ENCODE data around the gene HLA-G.

The HLA-G gene

DNA sequence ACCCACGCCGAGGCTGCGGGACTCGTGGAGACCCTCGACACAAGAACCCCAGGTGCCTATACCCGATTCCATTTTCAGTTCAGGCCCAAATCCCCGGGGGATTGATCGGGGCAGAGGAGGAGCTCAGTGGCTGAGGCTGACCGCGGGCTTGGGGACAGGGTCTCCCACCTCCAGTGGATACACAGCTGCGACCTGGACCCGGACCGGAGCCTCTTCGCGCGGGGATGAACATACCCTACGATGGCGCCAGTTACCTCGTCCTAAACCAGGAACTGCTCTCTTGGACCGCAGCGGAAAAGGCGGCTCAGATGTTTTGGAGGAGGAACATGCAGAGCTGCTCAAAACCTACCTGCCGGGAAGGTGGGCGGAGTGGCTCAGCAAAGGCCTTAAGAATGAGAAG, 27.4 kb upstream of the HLA-G start:
- POLR2A ChIA-PET = no interaction called here
- DNase-seq (ENCODE audit: extremely low spot score) = no peak
- CTCF ChIA-PET = no interaction called here
- TF ChIP-seq ARNT (IDR thresholded peaks at IDR 0.05) (no peak), TARDBP (IDR thresholded peaks at IDR 0.05) (no peak), BHLHE40 (IDR thresholded peaks at IDR 0.05; ENCODE audit: borderline replicate concordance) (no peak)

DNA sequence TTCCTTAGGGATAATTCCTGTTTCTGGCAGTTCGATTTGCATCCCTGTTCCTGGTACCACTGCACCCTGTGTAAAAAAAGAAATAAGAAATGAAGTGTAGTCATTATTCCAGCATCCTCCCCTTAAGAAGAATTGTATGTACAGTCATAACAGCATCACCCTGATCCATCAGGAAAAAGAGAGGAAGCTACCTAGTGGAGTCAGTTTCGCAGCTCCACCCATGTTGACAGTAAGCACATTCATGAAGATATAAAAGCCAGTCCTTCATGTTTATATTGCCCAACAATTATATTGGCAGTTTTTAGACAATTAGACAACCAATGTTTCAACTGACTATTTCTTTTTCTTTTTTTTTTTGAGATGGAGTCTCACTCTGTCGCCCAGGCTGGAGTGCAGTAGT, 21.2 kb upstream of the HLA-G start:
- no peak for DNase-seq (ENCODE audit: extremely low spot score)
- POLR2A ChIA-PET = no interaction called here
- CTCF ChIA-PET = no interaction called here
- TF ChIP-seq FOXK2 (IDR thresholded peaks at IDR 0.05) = no peak

DNA sequence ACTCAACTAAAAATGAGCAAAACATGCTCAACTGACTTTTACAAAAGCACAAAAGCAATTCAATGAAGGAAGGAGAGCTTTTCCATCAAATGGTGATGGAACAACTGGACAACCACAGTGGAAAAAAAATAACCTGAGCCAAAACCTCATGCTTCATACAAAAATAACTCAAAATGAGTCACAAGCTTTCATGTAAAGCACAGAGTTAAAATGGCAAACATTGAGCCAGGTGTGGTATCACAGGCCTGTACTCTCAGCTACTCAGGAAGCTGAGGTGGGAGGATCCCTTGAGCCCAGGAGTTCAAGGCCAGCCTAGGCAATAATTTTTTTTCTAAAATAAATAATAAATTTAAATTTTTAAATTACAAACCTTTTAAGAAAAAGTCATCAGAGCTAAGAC, 18.4 kb upstream of the HLA-G start:
- TF ChIP-seq FOXK2 (IDR thresholded peaks at IDR 0.05) = no peak
- no peak for TF ChIP-seq ARNT (IDR thresholded peaks at IDR 0.05)
- TF ChIP-seq CTBP1 (IDR thresholded peaks at IDR 0.05; ENCODE audit: borderline replicate concordance) = no peak
- TF ChIP-seq, protein P1, sequence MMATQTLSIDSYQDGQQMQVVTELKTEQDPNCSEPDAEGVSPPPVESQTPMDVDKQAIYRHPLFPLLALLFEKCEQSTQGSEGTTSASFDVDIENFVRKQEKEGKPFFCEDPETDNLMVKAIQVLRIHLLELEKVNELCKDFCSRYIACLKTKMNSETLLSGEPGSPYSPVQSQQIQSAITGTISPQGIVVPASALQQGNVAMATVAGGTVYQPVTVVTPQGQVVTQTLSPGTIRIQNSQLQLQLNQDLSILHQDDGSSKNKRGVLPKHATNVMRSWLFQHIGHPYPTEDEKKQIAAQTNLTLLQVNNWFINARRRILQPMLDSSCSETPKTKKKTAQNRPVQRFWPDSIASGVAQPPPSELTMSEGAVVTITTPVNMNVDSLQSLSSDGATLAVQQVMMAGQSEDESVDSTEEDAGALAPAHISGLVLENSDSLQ (IDR thresholded peaks at IDR 0.05) = no peak
- no peak for TF ChIP-seq FOXM1 (IDR thresholded peaks at IDR 0.05; ENCODE audit: borderline replicate concordance)
- TF ChIP-seq SP1 (IDR thresholded peaks at IDR 0.05) = no peak
- no peak for TF ChIP-seq TARDBP (IDR thresholded peaks at IDR 0.05)
- no peak for TF ChIP-seq SUZ12 (IDR thresholded peaks at IDR 0.05)
- TF ChIP-seq LEF1 (IDR thresholded peaks at IDR 0.05; ENCODE audit: borderline replicate concordance) = no peak
- no peak for TF ChIP-seq FOXA1 (IDR thresholded peaks at IDR 0.05)
- no peak for TF ChIP-seq ZNF384 (IDR thresholded peaks at IDR 0.05)
- no peak for TF ChIP-seq L3MBTL2 (conservative IDR thresholded peaks at IDR 0.05)
- TF ChIP-seq HDGF (IDR thresholded peaks at IDR 0.05; ENCODE audit: borderline replicate concordance) = no peak
- TF ChIP-seq ELF4 (IDR thresholded peaks at IDR 0.05) = no peak
- ChIA-PET POLR2A (no interaction called here), CTCF (no interaction called here)
- DNase-seq (ENCODE audit: extremely low spot score) = no peak

- POLR2A ChIA-PET = no interaction called here
These were observed 17.3 kb upstream of the HLA-G start for GRCh38 chr6:29810371-29810770.

DNA sequence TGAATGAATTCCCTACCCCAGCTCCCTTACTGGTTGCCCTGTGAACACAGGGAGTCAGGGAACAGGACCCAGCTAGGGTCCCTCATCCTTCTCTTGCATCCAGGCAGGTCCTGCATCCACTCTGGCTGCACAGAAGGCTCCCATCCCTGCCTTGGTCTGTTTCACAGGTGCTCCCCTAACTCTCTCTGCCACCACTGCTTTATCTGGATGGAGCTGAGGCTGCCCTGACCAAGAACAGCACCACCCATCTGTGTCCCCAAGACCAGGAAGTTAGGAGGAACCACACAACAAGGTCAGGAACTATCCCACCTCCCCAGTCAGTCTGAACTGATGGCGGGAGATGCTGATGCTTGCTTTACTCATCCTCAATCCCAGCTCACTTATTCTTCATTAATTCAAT, 16.2 kb upstream of the HLA-G start:
- TF ChIP-seq HDGF (IDR thresholded peaks at IDR 0.05; ENCODE audit: borderline replicate concordance) (no peak), FOXA1 (IDR thresholded peaks at IDR 0.05) (no peak), FOXK2 (IDR thresholded peaks at IDR 0.05) (no peak), LEF1 (IDR thresholded peaks at IDR 0.05; ENCODE audit: borderline replicate concordance) (no peak), FOXM1 (IDR thresholded peaks at IDR 0.05; ENCODE audit: borderline replicate concordance) (no peak), BHLHE40 (IDR thresholded peaks at IDR 0.05; ENCODE audit: borderline replicate concordance) (no peak), ARNT (IDR thresholded peaks at IDR 0.05) (no peak), CTBP1 (IDR thresholded peaks at IDR 0.05; ENCODE audit: borderline replicate concordance) (no peak)
- no peak for DNase-seq (ENCODE audit: extremely low spot score)
- POLR2A ChIA-PET = no interaction called here
- CTCF ChIA-PET = interaction anchor here (0.6 to 1.1 kb wide), 2 partner anchors 73 to 368 kb away, joined by 3 read pairs; no protein-coding TSS in a partner anchor

More at GRCh38 chr6:29810371-29810770, 17.3 kb upstream of the HLA-G start:
- DNase-seq (ENCODE audit: extremely low spot score) = no peak
- TF ChIP-seq ARNT (IDR thresholded peaks at IDR 0.05) = no peak
- TF ChIP-seq FOXA1 (IDR thresholded peaks at IDR 0.05) = no peak
- TF ChIP-seq CTBP1 (IDR thresholded peaks at IDR 0.05; ENCODE audit: borderline replicate concordance) = no peak
- TF ChIP-seq, protein P1 (IDR thresholded peaks at IDR 0.05) = no peak
- TF ChIP-seq FOXK2 (IDR thresholded peaks at IDR 0.05) = no peak
- TF ChIP-seq BHLHE40 (IDR thresholded peaks at IDR 0.05; ENCODE audit: borderline replicate concordance) = no peak
- TF ChIP-seq L3MBTL2 (conservative IDR thresholded peaks at IDR 0.05) = no peak
- no peak for TF ChIP-seq SP1 (IDR thresholded peaks at IDR 0.05)
- no peak for TF ChIP-seq NFRKB (IDR thresholded peaks at IDR 0.05)
- no peak for TF ChIP-seq TARDBP (IDR thresholded peaks at IDR 0.05)
- TF ChIP-seq SUZ12 (IDR thresholded peaks at IDR 0.05) = no peak
- TF ChIP-seq ZNF384 (IDR thresholded peaks at IDR 0.05) = no peak
- TF ChIP-seq ELF4 (IDR thresholded peaks at IDR 0.05) = no peak
- TF ChIP-seq LEF1 (IDR thresholded peaks at IDR 0.05; ENCODE audit: borderline replicate concordance) = no peak
- no peak for TF ChIP-seq FOXM1 (IDR thresholded peaks at IDR 0.05; ENCODE audit: borderline replicate concordance)
- TF ChIP-seq HDGF (IDR thresholded peaks at IDR 0.05; ENCODE audit: borderline replicate concordance) = no peak
- CTCF ChIA-PET = interaction anchor here (1.1 kb wide), 1 partner anchor 72 kb away, joined by 3 read pairs; no protein-coding TSS in a partner anchor

DNA sequence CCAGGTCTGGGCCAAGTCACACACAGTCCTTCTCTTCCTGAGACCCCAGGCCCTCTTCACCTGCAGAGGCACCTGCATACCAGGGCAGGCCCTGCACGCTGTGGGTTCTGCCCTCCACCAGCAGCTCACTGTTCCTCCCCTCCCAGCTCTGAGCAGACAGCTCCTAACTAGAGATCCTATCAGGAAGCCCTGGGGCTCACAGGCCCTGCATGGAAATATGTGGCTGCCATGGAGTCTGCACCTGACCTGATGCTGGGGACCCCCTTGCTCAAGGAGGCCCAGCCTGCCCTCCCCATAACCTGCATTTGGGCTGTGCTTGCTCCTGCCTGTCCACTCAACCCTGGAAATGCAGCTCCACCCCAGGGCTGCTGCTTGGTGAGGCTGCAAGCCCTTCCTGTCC, 14.6 kb upstream of the HLA-G start:
- ChIA-PET POLR2A (no interaction called here), CTCF (no interaction called here)
- TF ChIP-seq L3MBTL2 (conservative IDR thresholded peaks at IDR 0.05) (no peak), SP1 (IDR thresholded peaks at IDR 0.05) (no peak), HDGF (IDR thresholded peaks at IDR 0.05; ENCODE audit: borderline replicate concordance) (no peak), ELF4 (IDR thresholded peaks at IDR 0.05) (no peak), FOXA1 (IDR thresholded peaks at IDR 0.05) (no peak), NFRKB (IDR thresholded peaks at IDR 0.05) (no peak), BHLHE40 (IDR thresholded peaks at IDR 0.05; ENCODE audit: borderline replicate concordance) (no peak), FOXK2 (IDR thresholded peaks at IDR 0.05) (no peak), ZNF384 (IDR thresholded peaks at IDR 0.05) (no peak), LEF1 (IDR thresholded peaks at IDR 0.05; ENCODE audit: borderline replicate concordance) (no peak), TARDBP (IDR thresholded peaks at IDR 0.05) (no peak), ARNT (IDR thresholded peaks at IDR 0.05) (no peak), CTBP1 (IDR thresholded peaks at IDR 0.05; ENCODE audit: borderline replicate concordance) (no peak), SUZ12 (IDR thresholded peaks at IDR 0.05) (no peak), FOXM1 (IDR thresholded peaks at IDR 0.05; ENCODE audit: borderline replicate concordance) (no peak)
- TF ChIP-seq, protein P1 (IDR thresholded peaks at IDR 0.05) = no peak
- DNase-seq (ENCODE audit: extremely low spot score) = no peak

DNA sequence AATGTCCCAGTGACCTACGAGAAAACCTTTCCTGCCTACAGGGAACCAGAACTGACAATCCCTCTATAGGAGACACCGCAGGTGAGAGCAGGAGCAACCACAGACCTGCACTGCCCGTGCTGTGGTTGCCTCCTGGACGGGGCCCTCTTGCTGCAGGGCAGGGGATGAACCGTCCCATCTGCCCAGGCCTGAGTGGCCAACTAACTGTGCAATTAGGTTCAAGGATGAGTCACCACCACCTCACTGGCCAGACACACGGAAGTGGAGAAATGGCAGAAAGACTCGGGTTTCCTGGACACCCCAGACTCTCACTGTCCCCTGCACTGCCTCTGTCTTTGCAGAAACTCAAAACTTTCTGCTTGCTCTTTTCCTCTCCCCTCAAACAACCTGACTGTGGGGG, 13.8 kb upstream of the HLA-G start:
- DNase-seq (ENCODE audit: extremely low spot score) = no peak
- no peak for TF ChIP-seq BHLHE40 (IDR thresholded peaks at IDR 0.05; ENCODE audit: borderline replicate concordance)
- no peak for TF ChIP-seq L3MBTL2 (conservative IDR thresholded peaks at IDR 0.05)
- TF ChIP-seq TARDBP (IDR thresholded peaks at IDR 0.05) = no peak
- no peak for TF ChIP-seq CTBP1 (IDR thresholded peaks at IDR 0.05; ENCODE audit: borderline replicate concordance)
- TF ChIP-seq FOXK2 (IDR thresholded peaks at IDR 0.05) = no peak
- no peak for TF ChIP-seq ARNT (IDR thresholded peaks at IDR 0.05)
- TF ChIP-seq FOXA1 (IDR thresholded peaks at IDR 0.05) = no peak
- TF ChIP-seq HDGF (IDR thresholded peaks at IDR 0.05; ENCODE audit: borderline replicate concordance) = no peak
- TF ChIP-seq NFRKB (IDR thresholded peaks at IDR 0.05) = no peak
- POLR2A ChIA-PET = no interaction called here
- CTCF ChIA-PET = no interaction called here

Data from HEK293T (cell line).